ENCODE results near the gene MAGI2. TPM values are rescaled to one million over a fixed set of nuclear protein-coding genes. Genes with fewer than 3 reads are reported as not detected.

Gene MAGI2
- total and polyA plus RNA-seq, 2 of the 13 experiments (the other 11 are each of a cell fraction or from before 2014, with no cell fraction given), result 1.5 to 3.8 TPM

DNA sequence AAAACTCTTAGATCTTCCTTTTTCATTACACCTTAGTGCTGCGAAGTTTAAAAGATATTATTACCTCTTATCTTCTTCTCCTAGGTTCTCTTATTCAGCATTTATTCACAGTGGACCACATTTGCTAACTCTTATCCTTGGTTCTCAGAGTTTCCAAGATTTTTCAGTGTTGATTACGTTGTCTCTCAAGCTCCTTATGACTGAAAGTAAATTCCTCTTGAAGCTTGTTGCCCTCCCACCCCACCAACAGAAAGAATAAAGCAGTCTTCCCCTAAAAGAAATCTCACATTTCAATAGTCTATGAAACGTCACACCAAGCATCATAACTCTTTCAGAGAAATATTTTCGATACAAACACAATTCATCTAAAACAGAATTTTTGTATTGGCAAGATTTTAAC is 362.5 kb downstream of the MAGI2 start:
- POLR2A ChIA-PET, result no interaction called here
- no TSS peak for BruUV-seq (replicated peaks)
- ATAC-seq, result no peak
- no peaks in the 10 kb centered on the region for H3K36me3 ChIP-seq (replicated peaks in 1 of 2; ENCODE audit: control insufficient read depth in 1 of 2, insufficient read depth in 2 of 2, low read length in 2 of 2)
- no peak for DNase-seq (ENCODE audit: low spot score)
- no peak overlapping the region for H3K27ac ChIP-seq (ENCODE audit: extremely low read length, insufficient read depth, low read length)
- H3K4me3 ChIP-seq (replicated peaks in 1 of 3; ENCODE audit: insufficient read depth in 1 of 3, low read depth in 2 of 3, low read length in 3 of 3), result no peak overlapping the region
- H3K4me1 ChIP-seq (ENCODE audit: insufficient read depth, low read length), result no peaks in the 10 kb centered on the region
- H3K4me2 ChIP-seq (ENCODE audit: low read depth, low read length), result no peak overlapping the region
- H3K9me3 ChIP-seq (ENCODE audit: low read length), result no peaks in the 10 kb centered on the region
- TF ChIP-seq, protein P1, sequence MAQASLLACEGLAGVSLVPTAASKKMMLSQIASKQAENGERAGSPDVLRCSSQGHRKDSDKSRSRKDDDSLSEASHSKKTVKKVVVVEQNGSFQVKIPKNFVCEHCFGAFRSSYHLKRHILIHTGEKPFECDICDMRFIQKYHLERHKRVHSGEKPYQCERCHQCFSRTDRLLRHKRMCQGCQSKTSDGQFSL (CRISPR knock-in tag; IDR thresholded peaks at IDR 0.05), result no peak
- TF ChIP-seq JUN (CRISPR knock-in tag; IDR thresholded peaks at IDR 0.05) (no peak), ZNF615 (CRISPR knock-in tag; IDR thresholded peaks at IDR 0.05; ENCODE audit: borderline replicate concordance) (no peak), ZNF552 (CRISPR knock-in tag; IDR thresholded peaks at IDR 0.05; ENCODE audit: borderline replicate concordance) (no peak), DNMT1 (CRISPR knock-in tag; IDR thresholded peaks at IDR 0.05) (no peak), ZFP37 (CRISPR knock-in tag; IDR thresholded peaks at IDR 0.05; ENCODE audit: borderline replicate concordance) (no peak), MEIS2 (CRISPR knock-in tag; IDR thresholded peaks at IDR 0.05) (no peak), REPIN1 (CRISPR knock-in tag; IDR thresholded peaks at IDR 0.05; ENCODE audit: borderline replicate concordance, low read depth) (no peak), ZNF713 (CRISPR knock-in tag; IDR thresholded peaks at IDR 0.05) (no peak)
- TF ChIP-seq, protein P2, sequence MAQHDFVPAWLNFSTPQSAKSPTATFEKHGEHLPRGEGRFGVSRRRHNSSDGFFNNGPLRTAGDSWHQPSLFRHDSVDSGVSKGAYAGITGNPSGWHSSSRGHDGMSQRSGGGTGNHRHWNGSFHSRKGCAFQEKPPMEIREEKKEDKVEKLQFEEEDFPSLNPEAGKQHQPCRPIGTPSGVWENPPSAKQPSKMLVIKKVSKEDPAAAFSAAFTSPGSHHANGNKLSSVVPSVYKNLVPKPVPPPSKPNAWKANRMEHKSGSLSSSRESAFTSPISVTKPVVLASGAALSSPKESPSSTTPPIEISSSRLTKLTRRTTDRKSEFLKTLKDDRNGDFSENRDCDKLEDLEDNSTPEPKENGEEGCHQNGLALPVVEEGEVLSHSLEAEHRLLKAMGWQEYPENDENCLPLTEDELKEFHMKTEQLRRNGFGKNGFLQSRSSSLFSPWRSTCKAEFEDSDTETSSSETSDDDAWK (CRISPR knock-in tag; IDR thresholded peaks at IDR 0.05), result no peak
- TF ChIP-seq, protein P3, sequence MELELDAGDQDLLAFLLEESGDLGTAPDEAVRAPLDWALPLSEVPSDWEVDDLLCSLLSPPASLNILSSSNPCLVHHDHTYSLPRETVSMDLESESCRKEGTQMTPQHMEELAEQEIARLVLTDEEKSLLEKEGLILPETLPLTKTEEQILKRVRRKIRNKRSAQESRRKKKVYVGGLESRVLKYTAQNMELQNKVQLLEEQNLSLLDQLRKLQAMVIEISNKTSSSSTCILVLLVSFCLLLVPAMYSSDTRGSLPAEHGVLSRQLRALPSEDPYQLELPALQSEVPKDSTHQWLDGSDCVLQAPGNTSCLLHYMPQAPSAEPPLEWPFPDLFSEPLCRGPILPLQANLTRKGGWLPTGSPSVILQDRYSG (CRISPR knock-in tag; IDR thresholded peaks at IDR 0.05), result no peak
- TF ChIP-seq, protein P4, sequence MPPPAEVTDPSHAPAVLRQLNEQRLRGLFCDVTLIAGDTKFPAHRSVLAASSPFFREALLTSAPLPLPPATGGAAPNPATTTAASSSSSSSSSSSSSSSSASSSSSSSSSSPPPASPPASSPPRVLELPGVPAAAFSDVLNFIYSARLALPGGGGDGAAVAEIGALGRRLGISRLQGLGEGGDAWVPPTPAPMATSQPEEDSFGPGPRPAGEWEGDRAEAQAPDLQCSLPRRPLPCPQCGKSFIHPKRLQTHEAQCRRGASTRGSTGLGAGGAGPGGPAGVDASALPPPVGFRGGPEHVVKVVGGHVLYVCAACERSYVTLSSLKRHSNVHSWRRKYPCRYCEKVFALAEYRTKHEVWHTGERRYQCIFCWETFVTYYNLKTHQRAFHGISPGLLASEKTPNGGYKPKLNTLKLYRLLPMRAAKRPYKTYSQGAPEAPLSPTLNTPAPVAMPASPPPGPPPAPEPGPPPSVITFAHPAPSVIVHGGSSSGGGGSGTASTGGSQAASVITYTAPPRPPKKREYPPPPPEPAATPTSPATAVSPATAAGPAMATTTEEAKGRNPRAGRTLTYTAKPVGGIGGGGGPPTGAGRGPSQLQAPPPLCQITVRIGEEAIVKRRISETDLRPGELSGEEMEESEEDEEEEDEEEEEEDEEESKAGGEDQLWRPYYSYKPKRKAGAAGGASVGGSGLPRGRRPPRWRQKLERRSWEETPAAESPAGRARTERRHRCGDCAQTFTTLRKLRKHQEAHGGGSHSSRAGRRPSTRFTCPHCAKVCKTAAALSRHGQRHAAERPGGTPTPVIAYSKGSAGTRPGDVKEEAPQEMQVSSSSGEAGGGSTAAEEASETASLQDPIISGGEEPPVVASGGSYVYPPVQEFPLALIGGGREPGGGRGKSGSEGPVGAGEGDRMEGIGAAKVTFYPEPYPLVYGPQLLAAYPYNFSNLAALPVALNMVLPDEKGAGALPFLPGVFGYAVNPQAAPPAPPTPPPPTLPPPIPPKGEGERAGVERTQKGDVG (CRISPR knock-in tag; IDR thresholded peaks at IDR 0.05; ENCODE audit: borderline replicate concordance), result no peak
- no peaks in the 10 kb centered on the region for H3K79me2 ChIP-seq (ENCODE audit: insufficient read depth, low read length)
- 45% methylated on average over 4 of the region's 4 CpGs for WGBS (ENCODE audit: low lambda C conversion rate)
- no peaks in the 10 kb centered on the region for H3K27me3 ChIP-seq (ENCODE audit: control insufficient read depth in 1 of 2, insufficient read depth in 2 of 2, low read length in 2 of 2)
- H2AFZ ChIP-seq (ENCODE audit: low read length), result no peak overlapping the region
- H4K20me1 ChIP-seq (ENCODE audit: insufficient read depth, low read length), result no peaks in the 10 kb centered on the region
- H3K9ac ChIP-seq (ENCODE audit: insufficient read depth, low read depth, low read length), result no peak overlapping the region
- in situ Hi-C loops (cut with HindIII; ENCODE audit: extremely low pct_ligation_motif_present, low pct_unique_long_range_greater_than_20kb), result no loop called here
- CTCF ChIA-PET (ENCODE audit: low intra/inter-chr PET ratio, low total read pairs), result no interaction called here
- intact Hi-C loops (cut with micrococcal nuclease; ENCODE audit: unreplicated experiment), result no loop called here
- FAIRE-seq, result no peak
